Measurements from ENCODE around the gene ARRDC1.

Gene ARRDC1

GRCh38 chr9:137642118-137642601, 36.7 kb downstream of the ARRDC1 start:
- DNase-seq = no peak

- no peak for DNase-seq
Observed at GRCh38 chr9:137642892-137643291, 37.4 kb downstream of the ARRDC1 start.

GRCh38 chr9:137643921-137644320, 38.4 kb downstream of the ARRDC1 start:
- DNase-seq = no peak

GRCh38 chr9:137645211-137645610, 39.7 kb downstream of the ARRDC1 start:
- peak; percentile 28 for DNase-seq

- DNase-seq = no peak
Observed at GRCh38 chr9:137646341-137646740, 40.9 kb downstream of the ARRDC1 start.

- no peak for DNase-seq
Observed at GRCh38 chr9:137647096-137647714, 41.7 kb downstream of the ARRDC1 start.

- DNase-seq = no peak
Observed at GRCh38 chr9:137648396-137648795, 42.9 kb downstream of the ARRDC1 start.

- no peak for DNase-seq
Observed at GRCh38 chr9:137649553-137649952, 44.1 kb downstream of the ARRDC1 start.

- DNase-seq = no peak
Observed at GRCh38 chr9:137650259-137650658, 44.8 kb downstream of the ARRDC1 start.

GRCh38 chr9:137650779-137651178, 45.3 kb downstream of the ARRDC1 start:
- no peak for DNase-seq

- DNase-seq = no peak
Observed at GRCh38 chr9:137656416-137656815, 50.9 kb downstream of the ARRDC1 start.

GRCh38 chr9:137657606-137658005, 52.1 kb downstream of the ARRDC1 start:
- DNase-seq = no peak

GRCh38 chr9:137658781-137659180, 53.3 kb downstream of the ARRDC1 start:
- DNase-seq = no peak

- DNase-seq = no peak
Observed at GRCh38 chr9:137660144-137660543, 54.7 kb downstream of the ARRDC1 start.

GRCh38 chr9:137663584-137663983, 58.1 kb downstream of the ARRDC1 start:
- DNase-seq = no peak

- DNase-seq = no peak
Observed at GRCh38 chr9:137664676-137665075, 59.2 kb downstream of the ARRDC1 start.
